Fibroblast of skin of scalp (primary cell): ENCODE measurements around the gene PRUNE2.

Experiments
- DNase-seq: peaks from one replicate; pipeline ENCODE4 v3.0.0-alpha.2; 2013

The PRUNE2 gene

DNA sequence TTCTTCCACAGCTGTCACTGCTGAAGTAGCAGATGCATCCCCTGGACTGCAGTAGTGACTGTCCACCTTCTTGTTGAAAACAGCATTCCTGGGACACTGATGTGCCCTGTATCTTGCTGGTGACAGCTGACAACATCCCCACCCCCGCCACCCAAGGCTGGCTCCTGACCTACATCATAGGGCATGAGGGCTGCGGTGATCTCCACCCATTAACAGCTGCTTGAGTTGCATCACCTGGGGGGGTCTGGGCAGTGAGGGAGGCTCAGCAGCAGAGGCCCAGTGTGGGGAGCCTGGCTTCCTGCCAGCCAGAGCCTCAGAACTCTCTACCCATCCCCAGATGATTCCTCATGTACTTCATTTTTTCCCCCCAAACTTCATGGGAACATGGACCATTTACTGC is 4.1 kb downstream of the PRUNE2 start:
- DNase-seq: no peak

- DNase-seq: no peak
These were observed 5.0 kb downstream of the PRUNE2 start for GRCh38 chr9:76900884-76901440.

DNA sequence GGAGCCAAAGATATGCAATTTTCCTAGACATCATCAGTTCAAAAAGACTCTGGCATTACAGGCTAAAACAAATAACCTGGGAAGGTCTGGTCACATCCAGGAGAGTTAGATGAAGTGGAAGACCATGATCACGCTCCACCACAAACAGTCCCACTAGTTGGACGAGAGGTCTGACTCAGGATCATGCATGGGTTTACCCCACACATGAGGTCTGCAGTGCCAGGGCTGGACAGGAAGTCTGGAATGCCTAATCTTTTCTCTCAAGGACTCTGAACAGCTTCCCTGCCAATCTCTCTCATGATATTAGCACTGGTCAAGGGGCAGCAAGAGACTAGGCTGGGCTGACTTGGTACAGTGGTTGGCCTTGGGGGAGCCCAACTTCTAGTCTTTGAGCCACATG is 7.1 kb downstream of the PRUNE2 start:
- DNase-seq: no peak

GRCh38 chr9:76897804-76898525 is 7.9 kb downstream of the PRUNE2 start:
- DNase-seq: no peak

DNA sequence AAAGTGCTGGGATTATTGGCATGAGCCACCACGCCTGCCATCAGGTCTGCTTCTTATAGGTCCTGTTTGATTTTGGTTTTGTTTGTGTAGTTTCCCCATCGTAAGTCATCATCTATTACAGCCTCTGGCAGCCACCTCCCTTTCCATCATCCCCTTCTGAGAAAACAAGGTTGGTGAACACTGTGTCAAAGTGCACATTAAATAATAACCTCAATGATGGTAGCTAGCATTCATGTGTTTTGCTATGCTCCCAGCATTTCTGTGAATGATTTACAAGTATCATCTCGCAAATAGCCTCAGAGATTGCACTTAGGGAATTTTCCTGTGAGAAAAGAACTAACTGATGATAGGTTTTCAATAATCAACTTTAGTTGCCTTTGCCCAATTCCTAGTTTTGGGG is 9.9 kb downstream of the PRUNE2 start:
- no peak for DNase-seq

GRCh38 chr9:76895186-76895585 is 10.7 kb downstream of the PRUNE2 start:
- DNase-seq: no peak

DNA sequence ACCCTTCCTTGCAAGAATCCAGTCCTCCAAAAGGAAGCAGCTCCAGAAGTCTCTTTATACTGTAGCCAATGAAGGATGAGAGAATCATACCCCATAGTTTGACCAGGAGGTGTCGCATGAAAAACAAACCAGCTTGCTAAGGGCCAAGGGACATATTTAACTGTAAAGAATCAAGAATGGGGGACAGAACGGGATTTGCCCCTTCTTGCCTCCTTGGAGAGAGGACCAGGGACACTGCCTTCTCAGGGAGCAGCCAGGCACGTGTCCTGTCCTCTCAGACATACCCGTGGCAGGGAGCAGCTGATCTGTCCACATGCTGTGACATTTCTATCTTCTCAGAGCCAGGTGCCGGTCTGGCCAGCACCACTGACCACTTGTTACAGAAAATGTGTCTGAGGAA is 11.7 kb downstream of the PRUNE2 start:
- no peak for DNase-seq

DNA sequence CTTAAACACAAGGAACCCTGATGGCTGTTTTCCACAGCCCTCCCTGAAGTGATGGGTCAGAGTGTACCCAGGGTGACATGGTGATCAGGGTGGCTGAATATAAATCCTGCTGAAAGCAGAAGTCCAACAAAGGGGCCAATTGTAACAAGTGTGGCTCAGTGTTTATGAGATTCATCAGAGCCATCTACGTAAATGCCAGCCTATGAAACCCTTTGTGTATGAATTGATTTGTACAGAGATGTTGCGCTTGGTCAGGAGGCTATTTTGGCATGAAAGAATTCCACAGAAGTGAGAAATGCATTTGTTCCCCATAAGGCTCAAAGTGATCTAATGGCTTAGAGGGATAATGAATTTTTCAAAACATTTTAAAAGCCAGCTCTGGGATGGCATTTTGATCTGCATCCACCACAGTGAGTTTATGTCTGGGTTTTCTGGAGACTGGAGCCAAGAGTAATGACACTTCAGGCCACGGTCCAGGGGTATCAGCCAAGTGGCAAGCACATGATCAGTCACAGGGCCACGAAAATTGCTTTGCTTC is 12.4 kb downstream of the PRUNE2 start:
- DNase-seq: no peak

- no peak for DNase-seq
These were observed 14.0 kb downstream of the PRUNE2 start for GRCh38 chr9:76891874-76892273.

GRCh38 chr9:76891279-76891678 is 14.6 kb downstream of the PRUNE2 start:
- no peak for DNase-seq

- DNase-seq: no peak
These were observed 18.0 kb downstream of the PRUNE2 start for GRCh38 chr9:76887951-76888350.

DNA sequence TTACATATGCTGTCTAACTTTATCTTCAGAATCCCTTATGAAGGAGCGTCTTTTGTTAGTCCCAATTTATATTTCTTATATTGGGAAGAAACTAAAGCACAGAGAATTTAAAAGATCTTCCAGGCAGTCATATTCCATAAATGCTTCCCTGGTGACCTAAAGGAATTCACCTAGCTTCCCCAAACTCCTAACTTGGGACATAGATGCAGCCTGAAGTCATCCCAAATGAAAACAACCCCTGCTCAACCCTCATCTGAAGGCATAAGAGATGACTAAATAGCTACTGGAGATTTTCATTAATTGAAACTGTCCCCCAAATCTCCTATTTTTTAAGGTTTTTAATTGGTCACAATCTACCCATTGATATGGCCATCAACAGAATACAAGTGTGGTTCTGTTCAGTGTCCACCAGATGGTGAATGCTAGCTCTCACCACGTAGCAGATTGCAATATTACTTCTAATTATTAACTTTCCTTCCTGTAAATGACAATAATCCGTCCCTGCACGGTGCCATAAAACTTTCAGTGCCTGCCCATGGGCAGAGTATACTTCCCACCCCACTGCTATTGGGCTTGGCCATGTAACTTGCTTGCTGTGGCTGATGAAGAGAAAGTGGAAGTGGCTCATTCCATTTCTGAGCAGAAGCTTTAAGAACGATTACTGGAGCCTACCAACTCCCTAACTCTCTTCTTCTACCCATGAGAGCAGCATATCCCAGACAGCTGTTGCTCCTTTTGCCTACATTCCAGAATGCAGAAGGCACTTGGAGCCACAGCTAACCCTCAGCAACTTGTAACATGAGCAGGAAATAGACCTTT is 18.7 kb downstream of the PRUNE2 start:
- DNase-seq: peak; percentile 61

DNA sequence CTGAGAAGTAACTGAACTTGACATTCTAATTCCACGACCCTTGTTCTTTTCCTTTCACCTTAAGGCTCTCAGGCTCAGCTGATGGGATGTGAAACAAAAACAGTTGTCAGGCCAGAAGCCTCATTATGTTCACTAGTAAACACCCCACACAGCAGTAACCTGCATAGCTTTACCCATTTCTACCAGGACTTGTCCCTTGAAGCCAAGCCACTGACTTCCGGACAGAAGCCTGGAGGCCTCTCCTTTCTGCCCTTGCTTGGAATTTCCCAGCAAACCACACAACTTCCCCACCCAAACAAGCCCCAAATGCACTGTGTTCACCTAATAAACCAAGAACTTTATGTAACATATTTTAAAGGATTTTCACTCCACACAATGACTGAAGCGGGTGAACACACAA is 19.6 kb downstream of the PRUNE2 start:
- DNase-seq: no peak

DNA sequence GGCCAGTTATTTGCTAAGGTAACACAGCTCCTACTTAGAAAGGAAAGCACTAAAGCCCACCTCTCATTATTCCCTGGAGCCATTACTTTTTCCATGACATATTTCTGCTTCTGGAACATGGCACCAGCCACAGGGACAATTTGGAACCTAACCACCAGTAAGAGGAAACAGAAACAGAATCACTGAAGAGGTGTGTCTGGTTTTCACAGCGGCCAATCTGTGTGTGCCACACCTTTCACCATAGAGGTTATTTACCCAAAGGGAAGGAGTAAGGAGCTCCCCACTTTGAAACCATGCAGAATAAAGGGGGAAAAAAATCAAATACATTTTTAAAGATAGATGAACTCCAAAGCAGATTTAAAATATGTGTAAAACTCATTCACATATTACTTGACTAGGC is 21.1 kb downstream of the PRUNE2 start:
- no peak for DNase-seq

GRCh38 chr9:76883341-76883855 is 22.5 kb downstream of the PRUNE2 start:
- DNase-seq: no peak

DNA sequence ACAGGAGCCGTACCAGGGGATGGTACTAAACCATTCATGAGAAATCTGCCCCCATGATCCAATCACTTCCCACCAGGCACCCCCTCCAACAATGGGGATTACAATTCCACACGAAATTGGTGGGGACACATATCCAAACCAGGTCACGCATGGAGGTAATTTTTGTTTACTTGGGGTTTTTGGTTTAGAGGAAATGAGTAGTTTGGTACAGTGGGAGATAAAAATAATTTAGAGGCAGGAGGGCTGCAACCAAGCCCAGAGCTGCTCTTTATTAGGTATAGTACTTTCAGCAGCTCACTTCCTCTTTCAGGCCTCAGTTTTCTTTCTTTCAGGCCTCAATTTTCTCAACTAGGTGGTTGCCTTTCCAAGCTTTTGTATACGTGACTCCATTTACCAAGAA is 23.2 kb downstream of the PRUNE2 start:
- DNase-seq: no peak

- DNase-seq: no peak
These were observed 25.7 kb downstream of the PRUNE2 start for GRCh38 chr9:76880210-76880609.

GRCh38 chr9:76878933-76879332 is 27.0 kb downstream of the PRUNE2 start:
- DNase-seq: no peak

DNA sequence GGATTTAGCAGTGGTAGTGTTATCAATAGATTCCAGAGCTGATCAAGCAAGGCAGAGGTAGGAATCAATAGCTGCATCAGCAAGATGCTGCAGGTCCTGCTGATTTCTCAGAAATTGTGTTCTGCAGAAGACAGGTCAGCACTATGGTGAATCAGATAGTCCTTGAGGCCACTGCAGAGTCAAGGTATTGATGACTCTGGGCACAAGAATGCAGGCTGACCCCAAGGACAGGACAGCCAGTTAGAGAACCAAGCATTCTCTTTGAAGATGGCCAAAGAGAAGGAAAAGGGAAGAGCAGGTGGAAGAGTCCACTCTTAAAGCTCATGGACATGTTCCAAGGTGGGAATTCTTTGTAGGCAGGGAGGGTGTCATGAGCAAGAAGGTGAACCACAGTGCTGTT is 28.0 kb downstream of the PRUNE2 start:
- no peak for DNase-seq

DNA sequence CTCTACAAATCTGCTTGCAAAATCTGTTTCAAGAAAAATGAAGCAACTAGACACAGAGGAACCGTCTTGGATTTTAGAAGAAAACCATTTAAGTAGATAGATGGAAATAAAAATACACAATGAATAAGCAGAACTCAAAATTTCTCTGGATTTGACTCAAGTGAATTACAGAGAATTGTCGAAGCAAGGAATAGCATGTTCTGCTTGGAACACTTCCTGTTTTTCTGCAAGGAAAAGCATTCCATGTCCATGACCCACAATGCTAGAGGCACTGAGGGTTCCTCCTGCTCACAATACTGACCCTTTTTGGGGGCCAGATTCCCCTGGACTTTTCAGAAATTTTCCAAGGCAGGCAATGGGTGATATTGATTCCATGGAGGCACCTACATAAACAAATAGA is 29.8 kb downstream of the PRUNE2 start:
- peak; percentile 50 for DNase-seq

DNA sequence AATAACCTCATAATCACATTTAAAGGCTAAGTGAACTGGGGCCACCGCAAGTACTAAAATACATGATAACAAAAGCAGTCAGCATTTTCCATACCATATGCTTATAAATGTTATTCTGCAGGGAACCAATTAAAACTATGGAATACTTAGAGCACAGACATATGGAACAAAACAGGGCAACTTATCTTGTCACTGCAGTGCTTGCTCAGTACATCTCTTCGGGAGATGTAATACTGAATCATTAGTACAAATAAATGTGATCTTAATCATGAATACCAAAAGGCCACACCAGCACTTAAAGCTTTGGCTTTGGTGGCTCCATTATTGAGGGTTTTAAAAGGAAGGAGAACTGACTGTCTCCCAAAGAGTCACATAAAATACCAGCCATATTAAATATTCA is 32.1 kb downstream of the PRUNE2 start:
- DNase-seq: peak; percentile 21

DNA sequence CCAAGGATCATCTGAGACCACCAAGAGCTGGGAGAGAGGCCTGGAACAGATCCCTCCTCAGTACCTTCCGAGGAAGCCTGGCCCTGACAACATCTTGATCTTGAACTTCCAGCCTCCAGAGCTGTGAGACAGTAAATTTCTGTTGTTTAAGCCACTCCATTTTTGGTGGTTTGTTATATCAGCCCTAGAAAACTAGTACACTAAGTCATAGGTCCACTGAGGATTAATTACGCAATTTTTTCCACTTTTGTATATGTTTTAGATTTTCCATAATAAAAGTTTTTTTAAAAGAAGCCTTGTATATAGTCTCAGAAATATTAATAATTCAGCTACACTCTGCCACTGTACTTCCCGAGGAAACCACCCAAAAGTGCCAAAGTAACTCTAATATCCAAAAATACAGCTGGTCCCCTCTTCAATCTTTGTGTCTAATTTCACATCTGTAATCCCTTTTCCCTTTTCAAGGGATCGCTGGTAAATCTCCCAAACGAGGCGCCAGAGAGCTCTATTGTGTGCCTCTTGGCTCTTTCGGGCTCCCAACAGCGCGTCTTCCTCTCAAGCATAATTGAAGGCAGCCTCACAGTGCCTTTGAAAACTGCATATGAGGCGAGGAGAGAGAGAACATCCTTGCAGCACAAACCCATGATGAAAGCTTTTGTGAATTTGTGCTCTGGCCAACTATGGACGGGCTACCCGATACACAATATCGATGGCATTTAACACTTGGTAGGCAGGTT is 32.7 kb downstream of the PRUNE2 start:
- peak; percentile 71 for DNase-seq

GRCh38 chr9:76868897-76869296 is 37.0 kb downstream of the PRUNE2 start:
- no peak for DNase-seq
